Endothelial cell of umbilical vein (primary cell): ENCODE data around the gene FOXP4.

Source experiments
- CTCF ChIP-seq, 2 donors: IDR thresholded peaks; 1 replicate in 1 of 2; 2 replicates in 1 of 2; pipeline ENCODE4 v1.5.1; 2011; ENCODE audit warnings: low read length in 2 of 2, mild to moderate bottlenecking in 2 of 2, moderate library complexity in 2 of 2, control low read depth in 1 of 2, inconsistent platforms in 1 of 2, low read depth in 1 of 2; ENCODE audit not compliant: insufficient read depth in 1 of 2; ENCODE audit errors: extremely low read depth in 1 of 2
- EZH2 ChIP-seq: IDR thresholded peaks from 2 replicates; pipeline ENCODE4 v1.6.1; 2012; ENCODE audit warnings: borderline replicate concordance, low read depth, mild to moderate bottlenecking, moderate library complexity, low read length, inconsistent platforms; ENCODE audit not compliant: severe bottlenecking
- GATA2 ChIP-seq: IDR thresholded peaks from 2 replicates; pipeline ENCODE4 v1.7.0; 2011; ENCODE audit warnings: low read depth, mild to moderate bottlenecking, moderate library complexity, mixed read lengths, low read length; ENCODE audit not compliant: insufficient read length, insufficient read depth
- JUN ChIP-seq: IDR thresholded peaks from 2 replicates; pipeline ENCODE4 v1.6.1; 2011; ENCODE audit warnings: borderline replicate concordance, low read depth; ENCODE audit not compliant: insufficient read length, insufficient read depth
- MYC ChIP-seq: IDR thresholded peaks from one replicate; pipeline ENCODE4 v1.6.1; 2011; ENCODE audit warnings: mild to moderate bottlenecking, low read depth, low read length
- POLR2A ChIP-seq: IDR thresholded peaks from 2 replicates; pipeline ENCODE4 v1.6.1; 2012; ENCODE audit warnings: low read depth, mild to moderate bottlenecking, control low read depth, low read length

- TF ChIP-seq CTCF (IDR thresholded peaks at IDR 0.05; ENCODE audit: extremely low read depth in 1 of 2, insufficient read depth in 1 of 2, low read depth in 1 of 2, low read length in 2 of 2), result no peak
- no peak for TF ChIP-seq EZH2
- TF ChIP-seq POLR2A, result no peak
- no peak for TF ChIP-seq GATA2
- TF ChIP-seq JUN, result no peak
- TF ChIP-seq MYC, result no peak
These were observed 16.0 kb downstream of the FOXP4 start for GRCh38 chr6:41561931-41562911.
